ENCODE data around the gene COMMD9. TPM values are rescaled to one million over a fixed set of nuclear protein-coding genes. Genes with fewer than 3 reads are reported as not detected.
A peak's percentile ranks its signal among the peaks of the same experiment; 100 is the strongest.

COMMD9 gene
- polyA plus RNA-seq (2013, experiment 1 of 2): 22.2 TPM
- 22.7 TPM for polyA plus RNA-seq (2013, experiment 2 of 2)

GRCh38 chr11:36289226-36289852, at the start of gene COMMD9:
COMMD9 (minus strand) TSS chr11:36289424; CDS start chr11:36289412, 12 bp downstream.
- no peaks in the 10 kb centered on the region for H3K79me1 ChIP-seq (ENCODE audit: low read depth, low read length)
- no peak within 1 kb of the TSS for H4K8ac ChIP-seq (ENCODE audit: low read depth, low read length)
- H3K27ac ChIP-seq (replicated peaks; ENCODE audit: low read length): no peak within 1 kb of the TSS

GRCh38 chr11:36333897-36334296, 44.7 kb upstream of the COMMD9 start:
- Histone ChIP-seq H4K8ac (ENCODE audit: low read depth, low read length) (no peak overlapping the region), H3K9me3 (replicated peaks in 1 of 2; ENCODE audit: control insufficient read depth in 2 of 2, insufficient read depth in 1 of 2, low read depth in 1 of 2, low read length in 2 of 2) (no peaks in the 10 kb centered on the region), H3K4me3 (ENCODE audit: low read length in 2 of 2) (no peak overlapping the region), H3K4me1 (ENCODE audit: control insufficient read depth in 2 of 2, insufficient read depth in 1 of 2, low read depth in 1 of 2, low read length in 2 of 2) (no peaks in the 10 kb centered on the region), H3K18ac (ENCODE audit: low read length) (no peak overlapping the region), H2BK15ac (ENCODE audit: low read length) (no peak overlapping the region), H3K14ac (ENCODE audit: low read length) (no peak overlapping the region), H3K4me2 (ENCODE audit: insufficient read depth, low read length, poor library complexity, severe bottlenecking) (no peak overlapping the region), H4K91ac (ENCODE audit: low read depth, low read length, poor library complexity) (no peak overlapping the region), H3K9ac (ENCODE audit: low read depth, low read length, poor library complexity) (no peak overlapping the region), H3K27ac (replicated peaks; ENCODE audit: low read length) (no peak overlapping the region), H3K27me3 (ENCODE audit: control insufficient read depth in 3 of 3, insufficient read depth in 3 of 3, low read depth in 1 of 3, low read length in 3 of 3) (no peaks in the 10 kb centered on the region), H2BK120ac (ENCODE audit: low read depth, low read length) (no peak overlapping the region), H2BK12ac (ENCODE audit: low read length) (no peak overlapping the region), H2AFZ (ENCODE audit: low read length) (no peak overlapping the region), H3K36me3 (replicated peaks in 1 of 2; ENCODE audit: control insufficient read depth in 2 of 2, insufficient read depth in 2 of 2, low read length in 2 of 2) (no peaks in the 10 kb centered on the region), H2AK5ac (ENCODE audit: low read depth, low read length) (no peak overlapping the region), H3K23ac (ENCODE audit: low read depth, low read length, poor library complexity) (no peak overlapping the region), H2BK5ac (ENCODE audit: low read length) (no peak overlapping the region), H3K79me1 (ENCODE audit: low read depth, low read length) (no peaks in the 10 kb centered on the region), H3K4ac (ENCODE audit: low read length) (no peak overlapping the region)
- no CpG with 5 or more reads among the region's 2 CpGs for WGBS, 2 donors (ENCODE audit: extremely low coverage in 2 of 2, insufficient read length in 2 of 2, insufficient replicate concordance in 1 of 2)
- no peak for DNase-seq (ENCODE audit: low spot score)

More at GRCh38 chr11:36289226-36289852, at the start of gene COMMD9:
- Histone ChIP-seq H2BK5ac (ENCODE audit: low read length) (no peak within 1 kb of the TSS), H3K9ac (ENCODE audit: low read depth, low read length, poor library complexity) (peak within 1 kb of the TSS; percentile 71), H2AFZ (ENCODE audit: low read length) (peak within 1 kb of the TSS; percentile 90), H3K18ac (ENCODE audit: low read length) (peak within 1 kb of the TSS; percentile 6), H2BK12ac (ENCODE audit: low read length) (no peak within 1 kb of the TSS), H4K91ac (ENCODE audit: low read depth, low read length, poor library complexity) (no peak within 1 kb of the TSS), H3K4me2 (ENCODE audit: insufficient read depth, low read length, poor library complexity, severe bottlenecking) (peak within 1 kb of the TSS; percentile 75), H3K23ac (ENCODE audit: low read depth, low read length, poor library complexity) (no peak within 1 kb of the TSS), H3K27me3 (ENCODE audit: control insufficient read depth in 3 of 3, insufficient read depth in 3 of 3, low read depth in 1 of 3, low read length in 3 of 3) (no peaks in the 10 kb centered on the region), H3K9me3 (replicated peaks in 1 of 2; ENCODE audit: control insufficient read depth in 2 of 2, insufficient read depth in 1 of 2, low read depth in 1 of 2, low read length in 2 of 2) (peaks cover 0 to 4% of the 10 kb centered on the region in 2 donors), H3K4me3 (ENCODE audit: low read length in 2 of 2) (peak within 1 kb of the TSS; percentile 68 to 85), H3K36me3 (replicated peaks in 1 of 2; ENCODE audit: control insufficient read depth in 2 of 2, insufficient read depth in 2 of 2, low read length in 2 of 2) (no peaks in the 10 kb centered on the region), H2BK15ac (ENCODE audit: low read length) (no peak within 1 kb of the TSS), H2AK5ac (ENCODE audit: low read depth, low read length) (no peak within 1 kb of the TSS), H3K4me1 (ENCODE audit: control insufficient read depth in 2 of 2, insufficient read depth in 1 of 2, low read depth in 1 of 2, low read length in 2 of 2) (peaks cover 2 to 3% of the 10 kb centered on the region in 2 donors), H3K14ac (ENCODE audit: low read length) (no peak within 1 kb of the TSS), H3K4ac (ENCODE audit: low read length) (no peak within 1 kb of the TSS), H2BK120ac (ENCODE audit: low read depth, low read length) (no peak within 1 kb of the TSS)
- DNase-seq (ENCODE audit: low spot score): peak; percentile 88
- no CpG with 5 or more reads among the region's 31 CpGs for WGBS, 2 donors (ENCODE audit: extremely low coverage in 2 of 2, insufficient read length in 2 of 2, insufficient replicate concordance in 1 of 2)

- no peak overlapping the region for H3K18ac ChIP-seq (ENCODE audit: low read length)
- no peak overlapping the region for H2BK120ac ChIP-seq (ENCODE audit: low read depth, low read length)
- H3K27ac ChIP-seq (replicated peaks; ENCODE audit: low read length): no peak overlapping the region
- no peak overlapping the region for H3K14ac ChIP-seq (ENCODE audit: low read length)
- no peak overlapping the region for H2AFZ ChIP-seq (ENCODE audit: low read length)
- no peak overlapping the region for H3K4ac ChIP-seq (ENCODE audit: low read length)
- DNase-seq (ENCODE audit: low spot score): no peak
- no peak overlapping the region for H3K4me2 ChIP-seq (ENCODE audit: insufficient read depth, low read length, poor library complexity, severe bottlenecking)
- H2BK12ac ChIP-seq (ENCODE audit: low read length): no peak overlapping the region
- no peaks in the 10 kb centered on the region for H3K27me3 ChIP-seq (ENCODE audit: control insufficient read depth in 3 of 3, insufficient read depth in 3 of 3, low read depth in 1 of 3, low read length in 3 of 3)
- H3K9me3 ChIP-seq (replicated peaks in 1 of 2; ENCODE audit: control insufficient read depth in 2 of 2, insufficient read depth in 1 of 2, low read depth in 1 of 2, low read length in 2 of 2): no peaks in the 10 kb centered on the region
- no peak overlapping the region for H3K23ac ChIP-seq (ENCODE audit: low read depth, low read length, poor library complexity)
- no peak overlapping the region for H3K4me3 ChIP-seq (ENCODE audit: low read length in 2 of 2)
- no peaks in the 10 kb centered on the region for H3K36me3 ChIP-seq (replicated peaks in 1 of 2; ENCODE audit: control insufficient read depth in 2 of 2, insufficient read depth in 2 of 2, low read length in 2 of 2)
- no peaks in the 10 kb centered on the region for H3K79me1 ChIP-seq (ENCODE audit: low read depth, low read length)
- no peak overlapping the region for H2AK5ac ChIP-seq (ENCODE audit: low read depth, low read length)
- no peaks in the 10 kb centered on the region for H3K4me1 ChIP-seq (ENCODE audit: control insufficient read depth in 2 of 2, insufficient read depth in 1 of 2, low read depth in 1 of 2, low read length in 2 of 2)
- H3K9ac ChIP-seq (ENCODE audit: low read depth, low read length, poor library complexity): no peak overlapping the region
- H2BK15ac ChIP-seq (ENCODE audit: low read length): no peak overlapping the region
- no peak overlapping the region for H4K91ac ChIP-seq (ENCODE audit: low read depth, low read length, poor library complexity)
- no CpG with 5 or more reads among the region's 1 CpG for WGBS, 2 donors (ENCODE audit: extremely low coverage in 2 of 2, insufficient read length in 2 of 2, insufficient replicate concordance in 1 of 2)
- no peak overlapping the region for H2BK5ac ChIP-seq (ENCODE audit: low read length)
- no peak overlapping the region for H4K8ac ChIP-seq (ENCODE audit: low read depth, low read length)
These were observed 44.2 kb upstream of the COMMD9 start for GRCh38 chr11:36333468-36333867.

GRCh38 chr11:36330411-36330810, 41.2 kb upstream of the COMMD9 start:
- Histone ChIP-seq H3K27ac (replicated peaks; ENCODE audit: low read length) (no peak overlapping the region), H2BK12ac (ENCODE audit: low read length) (no peak overlapping the region)
- no CpG with 5 or more reads among the region's 2 CpGs for WGBS, 2 donors (ENCODE audit: extremely low coverage in 2 of 2, insufficient read length in 2 of 2, insufficient replicate concordance in 1 of 2)

More at GRCh38 chr11:36330411-36330810, 41.2 kb upstream of the COMMD9 start:
- Histone ChIP-seq H2BK5ac (ENCODE audit: low read length) (no peak overlapping the region), H3K23ac (ENCODE audit: low read depth, low read length, poor library complexity) (no peak overlapping the region), H2BK15ac (ENCODE audit: low read length) (no peak overlapping the region), H3K4me3 (ENCODE audit: low read length in 2 of 2) (no peak overlapping the region), H4K8ac (ENCODE audit: low read depth, low read length) (no peak overlapping the region), H4K91ac (ENCODE audit: low read depth, low read length, poor library complexity) (no peak overlapping the region), H3K9me3 (replicated peaks in 1 of 2; ENCODE audit: control insufficient read depth in 2 of 2, insufficient read depth in 1 of 2, low read depth in 1 of 2, low read length in 2 of 2) (no peaks in the 10 kb centered on the region), H3K27me3 (ENCODE audit: control insufficient read depth in 3 of 3, insufficient read depth in 3 of 3, low read depth in 1 of 3, low read length in 3 of 3) (no peaks in the 10 kb centered on the region), H3K4me1 (ENCODE audit: control insufficient read depth in 2 of 2, insufficient read depth in 1 of 2, low read depth in 1 of 2, low read length in 2 of 2) (no peaks in the 10 kb centered on the region), H3K4ac (ENCODE audit: low read length) (no peak overlapping the region), H3K36me3 (replicated peaks in 1 of 2; ENCODE audit: control insufficient read depth in 2 of 2, insufficient read depth in 2 of 2, low read length in 2 of 2) (no peaks in the 10 kb centered on the region), H2AFZ (ENCODE audit: low read length) (no peak overlapping the region), H3K14ac (ENCODE audit: low read length) (no peak overlapping the region), H3K79me1 (ENCODE audit: low read depth, low read length) (no peaks in the 10 kb centered on the region), H3K9ac (ENCODE audit: low read depth, low read length, poor library complexity) (no peak overlapping the region), H2AK5ac (ENCODE audit: low read depth, low read length) (no peak overlapping the region), H2BK120ac (ENCODE audit: low read depth, low read length) (no peak overlapping the region), H3K18ac (ENCODE audit: low read length) (no peak overlapping the region), H3K4me2 (ENCODE audit: insufficient read depth, low read length, poor library complexity, severe bottlenecking) (no peak overlapping the region)
- DNase-seq (ENCODE audit: low spot score): no peak

Data from neuronal stem cell (in vitro differentiated cells).